Naive thymus-derived CD8-positive, alpha-beta T cell (primary cell): ENCODE data around the gene PRR20G. TPM values are rescaled to one million over a fixed set of nuclear protein-coding genes. Genes with fewer than 3 reads are reported as not detected.

Source experiments
- ATAC-seq, 2 donors: fragments of 150-1000 bp; cut with Tn5 transposase in 1 of 2; sonication (Bioruptor Pico), chemical (Tn5 transposase) in 1 of 2; 1 replicate in 1 of 2; 2 replicates in 1 of 2; pipeline ENCODE4 v1.10.0; 2021; ENCODE audit warnings: mild to moderate bottlenecking in 2 of 2, moderate library complexity in 2 of 2
- POLR2A ChIA-PET: fragments of 350-600 bp; sonication (Branson Sonifier 250); formaldehyde crosslinking; loops from one replicate; lab custom pipeline; 2021; ENCODE audit warnings: antibody characterized with exemption; lab: Charles Lee
- DNase-seq, 10 donors: peaks; one replicate each; pipeline versions ENCODE4 v3.0.0 to v3.0.0-alpha.2; 2020 to 2022
- H3K27ac Mint-ChIP-seq, 10 donors: one replicate each; pipeline ENCODE4 v1.8.0; 2020 to 2022; ENCODE audit warnings: mild to moderate bottlenecking in 10 of 10, mixed read lengths in 10 of 10, moderate library complexity in 4 of 10, inconsistent platforms in 1 of 10
- H3K27me3 Mint-ChIP-seq, 5 donors: one replicate each; pipeline ENCODE4 v1.8.0; 2021 to 2022; ENCODE audit warnings: mixed read lengths in 5 of 5
- H3K36me3 Mint-ChIP-seq, 3 donors: one replicate each; pipeline ENCODE4 v1.8.0; 2020 to 2022; ENCODE audit warnings: mixed read lengths in 3 of 3, mild to moderate bottlenecking in 2 of 3, inconsistent platforms in 1 of 3
- H3K4me1 Mint-ChIP-seq, 4 donors: one replicate each; pipeline ENCODE4 v1.8.0; 2021 to 2022; ENCODE audit warnings: mixed read lengths in 4 of 4
- H3K4me3 Mint-ChIP-seq, 10 donors: one replicate each; pipeline ENCODE4 v1.8.0; 2020 to 2022; ENCODE audit warnings: mild to moderate bottlenecking in 10 of 10, mixed read lengths in 10 of 10, moderate library complexity in 6 of 10, inconsistent platforms in 1 of 10
- H3K9me3 Mint-ChIP-seq, 9 donors: one replicate each; pipeline ENCODE4 v1.8.0; 2020 to 2022; ENCODE audit warnings: mixed read lengths in 9 of 9, mild to moderate bottlenecking in 3 of 9, inconsistent platforms in 1 of 9, moderate library complexity in 1 of 9
- polyA plus RNA-seq, 3 donors: library from polyadenylated mRNA; unstranded; fragments of 300-500 nt; fragmentation: Illumina TruSeq; gene quantifications; one replicate each; pipeline ENCODE4 v1.2.3, GENCODE V29; 2021
- total RNA-seq, 8 experiments: library from RNA in 2 of 8; stranded (reverse) in 2 of 8; gene quantifications; one replicate each; pipeline ENCODE4 v1.2.3 and lab custom pipeline; 2021 to 2026

The PRR20G gene
- total and polyA plus RNA-seq, 5 experiments from 2014 or later: not detected

DNA sequence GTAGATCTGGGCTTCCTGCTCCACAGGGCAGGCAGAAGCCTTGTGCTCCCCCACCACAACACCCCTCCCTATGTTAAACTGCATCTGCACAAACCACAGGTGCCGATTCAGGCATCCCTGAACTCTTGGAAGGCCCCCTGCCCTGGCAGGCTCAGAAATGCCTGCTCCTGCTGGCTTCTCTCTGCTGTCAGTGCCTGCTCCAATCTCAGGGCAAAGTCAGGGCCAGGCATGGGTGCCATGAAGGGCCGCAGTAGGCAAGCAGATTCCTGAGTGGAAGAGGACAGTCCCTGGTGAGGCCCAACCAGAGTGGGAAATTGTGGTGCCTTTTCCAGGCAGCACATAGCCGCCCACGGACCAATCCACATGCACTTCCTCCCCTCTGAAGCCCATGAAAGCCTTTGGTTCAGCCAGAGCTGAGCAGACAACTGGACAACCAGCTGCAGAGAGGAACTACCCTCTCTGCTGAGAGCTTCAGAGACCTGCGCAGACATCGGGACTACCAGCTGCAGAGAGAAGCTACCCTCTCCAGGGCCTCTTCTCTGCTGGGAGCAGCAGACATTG is 13.6 kb downstream of the PRR20G start:
- no peak overlapping the region for H3K4me3 Mint-ChIP-seq
- DNase-seq: no peak
- no peak for ATAC-seq
- H3K27me3 Mint-ChIP-seq: peaks cover 15 to 47% (median 24%) of the 10 kb centered on the region in 5 donors
- no peak overlapping the region for H3K27ac Mint-ChIP-seq
- peaks cover 0 to 7% (median 0%) of the 10 kb centered on the region in 3 donors for H3K36me3 Mint-ChIP-seq
- POLR2A ChIA-PET: no interaction called here
- H3K4me1 Mint-ChIP-seq: no peaks in the 10 kb centered on the region
- peaks cover 0 to 11% (median 3%) of the 10 kb centered on the region in 9 donors for H3K9me3 Mint-ChIP-seq

DNA sequence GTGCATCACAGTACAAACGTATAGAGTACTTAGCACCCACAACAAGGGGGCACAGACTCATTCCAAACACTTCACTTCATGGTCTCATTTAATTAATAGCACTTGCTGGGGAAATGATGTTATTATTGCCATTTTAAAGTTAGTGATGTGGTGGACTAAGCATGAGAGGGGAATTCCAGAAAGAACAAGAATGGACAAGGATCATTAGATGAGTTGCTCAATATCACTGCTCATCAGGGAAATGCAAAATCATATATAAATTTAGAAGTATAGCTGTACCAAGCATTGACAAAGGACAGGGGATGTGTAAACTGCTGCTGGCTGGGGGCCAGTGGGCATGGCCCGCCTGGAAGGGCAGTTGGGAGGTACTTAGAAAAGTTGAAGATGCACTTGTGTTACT is 14.6 kb downstream of the PRR20G start:
- POLR2A ChIA-PET: no interaction called here
- ATAC-seq: no peak
- H3K27me3 Mint-ChIP-seq: peaks cover 13 to 36% (median 21%) of the 10 kb centered on the region in 5 donors
- no peak overlapping the region for H3K27ac Mint-ChIP-seq
- H3K36me3 Mint-ChIP-seq: peaks cover 0 to 13% (median 4%) of the 10 kb centered on the region in 3 donors
- H3K4me1 Mint-ChIP-seq: no peaks in the 10 kb centered on the region
- peaks cover 0 to 22% (median 12%) of the 10 kb centered on the region in 9 donors for H3K9me3 Mint-ChIP-seq
- no peak overlapping the region for H3K4me3 Mint-ChIP-seq
- DNase-seq: no peak

DNA sequence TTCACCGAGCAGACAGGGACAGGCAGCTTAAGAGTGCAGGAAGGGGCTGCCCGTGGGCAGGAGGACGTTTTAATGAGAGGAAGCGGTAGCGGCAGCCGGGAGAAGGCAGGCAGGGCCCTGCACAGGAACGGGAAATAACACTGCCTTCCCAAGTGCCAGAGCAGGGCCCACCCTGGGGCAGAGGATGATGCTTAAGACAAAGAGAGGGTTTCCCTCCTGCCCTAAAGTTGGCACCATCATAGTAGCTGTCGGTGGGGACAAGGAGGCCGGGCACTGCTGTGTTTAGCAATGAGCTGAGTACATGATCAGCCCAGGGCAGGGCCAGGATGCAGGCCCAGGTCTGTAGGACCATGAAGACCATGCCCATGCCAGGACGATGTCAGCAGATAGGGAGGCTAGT is 21.7 kb downstream of the PRR20G start:
- Mint-ChIP-seq H3K27me3 (peaks cover 3 to 26% (median 21%) of the 10 kb centered on the region in 5 donors), H3K36me3 (peaks cover 0 to 13% (median 4%) of the 10 kb centered on the region in 3 donors), H3K4me1 (peaks cover 0 to 4% (median 0%) of the 10 kb centered on the region in 4 donors), H3K4me3 (no peak overlapping the region), H3K9me3 (peaks cover 0 to 25% (median 12%) of the 10 kb centered on the region in 9 donors), H3K27ac (no peak overlapping the region)
- no peak for ATAC-seq
- POLR2A ChIA-PET: no interaction called here
- DNase-seq: no peak

DNA sequence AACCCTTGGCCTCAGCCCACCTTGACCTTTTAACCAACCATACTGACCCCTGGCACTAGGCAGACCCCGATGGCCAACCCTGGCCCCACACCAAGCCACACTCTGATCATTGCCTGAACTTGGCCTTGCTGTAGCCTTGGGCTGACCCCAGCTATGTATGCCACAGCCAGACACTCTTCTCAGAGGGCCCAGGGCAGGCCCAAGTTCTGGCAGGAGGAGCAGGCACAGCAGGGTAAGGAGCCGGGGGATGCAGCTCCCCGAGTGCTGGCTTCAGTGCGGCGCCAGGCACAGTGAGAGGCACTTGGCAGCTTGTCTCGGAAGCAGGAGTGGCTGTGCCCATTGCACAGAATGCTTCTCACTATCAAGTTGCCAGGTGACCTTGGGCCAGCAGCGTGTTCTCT is 22.3 kb downstream of the PRR20G start:
- Mint-ChIP-seq H3K36me3 (peaks cover 0 to 13% (median 4%) of the 10 kb centered on the region in 3 donors), H3K9me3 (peaks cover 0 to 25% (median 12%) of the 10 kb centered on the region in 9 donors), H3K27ac (no peak overlapping the region), H3K4me1 (peaks cover 0 to 4% (median 0%) of the 10 kb centered on the region in 4 donors), H3K4me3 (no peak overlapping the region), H3K27me3 (peaks cover 3 to 26% (median 21%) of the 10 kb centered on the region in 5 donors)
- ATAC-seq: no peak
- DNase-seq: no peak
- POLR2A ChIA-PET: no interaction called here

DNA sequence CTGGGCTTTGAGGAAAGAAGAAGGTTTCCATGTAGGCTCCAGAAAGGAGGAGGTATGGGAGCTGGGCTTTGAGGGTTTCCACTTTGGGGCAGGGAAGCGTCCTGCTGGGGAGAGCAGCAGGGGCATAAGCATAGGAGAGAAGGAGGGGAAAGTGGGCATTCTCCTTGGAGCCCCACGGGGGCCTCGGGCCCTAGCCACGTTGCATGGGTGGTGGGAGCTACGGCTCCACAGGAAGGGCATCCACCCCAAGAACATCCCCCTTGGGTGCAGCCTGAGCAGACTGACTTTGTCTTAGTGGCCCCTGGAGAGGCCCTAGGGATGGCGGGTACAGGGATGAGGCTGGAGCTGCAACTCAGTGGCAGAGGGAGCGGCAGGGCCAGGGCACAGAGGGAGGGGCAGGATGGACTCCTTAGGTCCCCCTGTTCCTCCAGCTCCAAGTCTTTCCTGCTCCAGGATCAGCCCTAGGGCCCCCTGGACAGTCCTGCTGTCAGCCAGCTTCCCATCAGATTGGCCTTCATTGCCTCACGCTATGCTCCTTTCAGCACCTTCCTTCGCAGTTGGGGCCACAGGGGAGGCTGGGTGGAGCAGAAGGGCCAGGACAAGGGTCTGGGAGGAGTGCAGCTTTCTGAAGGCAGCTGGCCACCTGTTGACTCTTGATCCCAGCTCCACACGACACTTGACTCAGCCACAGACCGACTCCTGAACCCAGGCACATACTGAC is 22.9 kb downstream of the PRR20G start:
- H3K36me3 Mint-ChIP-seq: peaks cover 0 to 12% (median 4%) of the 10 kb centered on the region in 3 donors
- H3K4me3 Mint-ChIP-seq: no peak overlapping the region
- peaks cover 0 to 4% (median 0%) of the 10 kb centered on the region in 4 donors for H3K4me1 Mint-ChIP-seq
- H3K27me3 Mint-ChIP-seq: peaks cover 3 to 30% (median 19%) of the 10 kb centered on the region in 5 donors
- H3K27ac Mint-ChIP-seq: no peak overlapping the region
- POLR2A ChIA-PET: no interaction called here
- peak in 1 of 10 donors; percentile 42 for DNase-seq
- H3K9me3 Mint-ChIP-seq: peaks cover 0 to 22% (median 12%) of the 10 kb centered on the region in 9 donors
- no peak for ATAC-seq

DNA sequence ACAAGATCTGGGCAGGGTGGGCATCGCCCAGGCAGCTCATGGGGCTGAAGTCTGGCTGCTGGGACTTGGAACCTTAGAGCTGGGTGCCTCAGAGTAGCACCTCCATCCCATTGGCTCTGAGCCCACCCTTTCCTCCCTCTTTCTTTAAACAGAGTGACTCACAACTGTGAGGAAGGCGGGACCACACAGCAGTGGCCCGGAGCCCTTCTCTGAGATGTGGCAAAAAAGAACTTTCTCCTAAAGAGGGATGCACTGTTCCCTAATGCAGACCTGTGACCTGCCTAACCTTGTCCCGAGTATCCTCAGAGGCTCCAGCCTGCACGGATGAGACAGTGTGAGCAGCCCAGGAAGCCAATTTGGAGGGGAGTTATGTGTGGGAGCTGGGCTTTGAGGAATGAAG is 23.6 kb downstream of the PRR20G start:
- Mint-ChIP-seq H3K36me3 (peaks cover 0 to 6% (median 4%) of the 10 kb centered on the region in 3 donors), H3K27ac (no peak overlapping the region), H3K9me3 (peaks cover 0 to 18% (median 6%) of the 10 kb centered on the region in 9 donors), H3K27me3 (peaks cover 3 to 30% (median 21%) of the 10 kb centered on the region in 5 donors), H3K4me1 (peaks cover 0 to 4% (median 0%) of the 10 kb centered on the region in 4 donors), H3K4me3 (no peak overlapping the region)
- no peak for ATAC-seq
- POLR2A ChIA-PET: no interaction called here
- DNase-seq: no peak

DNA sequence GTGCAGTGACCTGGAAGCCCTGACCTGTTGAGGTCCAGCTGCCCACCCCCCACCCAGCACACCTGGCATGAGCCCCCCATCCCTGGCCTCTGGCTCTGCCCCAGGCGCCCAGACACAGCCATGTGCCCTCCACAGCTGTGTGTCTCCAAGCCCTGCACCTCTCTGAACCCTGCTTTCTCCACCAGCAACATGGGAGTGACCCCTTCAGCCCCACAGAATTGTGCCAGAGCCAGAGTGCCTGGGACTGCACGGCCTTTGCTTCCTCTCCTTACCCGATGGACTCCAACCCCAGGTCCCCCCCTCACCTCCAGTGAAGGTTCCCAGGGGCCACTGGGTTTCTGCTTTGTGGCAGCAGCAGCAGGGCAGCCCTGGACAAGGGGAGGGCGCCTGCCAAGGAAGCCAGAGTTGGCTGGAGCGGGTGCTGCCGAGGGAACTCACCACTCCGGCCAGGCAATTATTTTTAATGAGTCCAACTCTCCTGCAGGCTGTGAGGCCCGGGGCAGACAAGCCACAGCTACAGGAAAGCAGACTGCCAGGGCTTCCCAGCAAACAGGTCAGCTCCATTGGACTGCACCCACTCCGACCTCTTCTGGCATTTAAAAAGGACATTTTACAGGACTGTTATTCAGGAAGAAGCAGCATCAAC is 24.1 kb downstream of the PRR20G start:
- no peak overlapping the region for H3K27ac Mint-ChIP-seq
- H3K4me3 Mint-ChIP-seq: no peak overlapping the region
- peaks cover 0 to 15% (median under 1%) of the 10 kb centered on the region in 9 donors for H3K9me3 Mint-ChIP-seq
- ATAC-seq: no peak
- H3K4me1 Mint-ChIP-seq: peaks cover 0 to 4% (median 0%) of the 10 kb centered on the region in 4 donors
- H3K27me3 Mint-ChIP-seq: peaks cover 3 to 30% (median 21%) of the 10 kb centered on the region in 5 donors
- H3K36me3 Mint-ChIP-seq: peaks cover 0 to 2% (median 1%) of the 10 kb centered on the region in 3 donors
- DNase-seq: no peak
- POLR2A ChIA-PET: no interaction called here

DNA sequence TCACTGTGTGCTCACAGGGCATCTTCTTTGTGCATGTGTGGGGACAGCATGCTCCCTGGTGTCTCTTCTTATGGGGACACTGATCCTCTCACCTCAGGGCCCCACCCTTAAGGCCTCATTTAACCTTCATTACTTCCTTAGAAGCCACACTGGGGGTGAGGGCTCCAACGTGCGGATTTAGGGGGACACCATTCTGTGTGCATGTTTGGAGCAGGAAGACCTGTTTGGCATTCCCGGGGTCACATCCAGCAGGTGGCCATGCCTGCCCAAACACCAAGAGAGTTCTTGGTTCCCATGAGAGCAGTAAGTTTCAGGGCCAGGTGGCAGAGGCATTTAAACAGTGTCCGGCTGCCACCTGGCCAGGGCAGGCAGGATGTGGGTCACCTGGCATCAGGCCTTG is 24.8 kb downstream of the PRR20G start:
- Mint-ChIP-seq H3K9me3 (peaks cover 0 to 9% (median 0%) of the 10 kb centered on the region in 9 donors), H3K27me3 (peaks cover 3 to 32% (median 21%) of the 10 kb centered on the region in 5 donors), H3K4me1 (peaks cover 0 to 4% (median 0%) of the 10 kb centered on the region in 4 donors), H3K4me3 (no peak overlapping the region), H3K27ac (no peak overlapping the region), H3K36me3 (no peaks in the 10 kb centered on the region)
- ATAC-seq (no peak), DNase-seq (peak in 1 of 10 donors; percentile 31)
- POLR2A ChIA-PET: no interaction called here

DNA sequence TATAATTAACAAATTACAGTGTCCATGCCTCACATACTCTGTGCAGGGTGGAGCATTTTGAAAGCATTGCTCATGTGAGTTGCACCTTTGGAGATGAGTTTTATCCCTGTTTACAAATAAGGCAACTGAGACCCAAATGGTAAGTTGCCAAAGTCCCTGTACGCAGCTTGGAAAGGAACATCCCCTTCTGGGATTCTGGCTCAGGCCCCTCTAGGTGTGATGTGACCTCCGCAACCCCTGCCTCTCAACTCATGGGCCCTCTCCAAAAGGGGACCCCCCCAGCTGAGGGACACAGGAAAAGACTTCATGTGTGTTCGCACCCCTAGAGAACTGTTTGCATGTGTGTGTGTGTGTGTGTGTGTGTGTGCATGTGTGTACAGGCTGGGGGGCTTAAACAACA is 25.3 kb downstream of the PRR20G start:
- no peaks in the 10 kb centered on the region for H3K36me3 Mint-ChIP-seq
- POLR2A ChIA-PET: no interaction called here
- peaks cover 3 to 34% (median 21%) of the 10 kb centered on the region in 5 donors for H3K27me3 Mint-ChIP-seq
- no peak overlapping the region for H3K27ac Mint-ChIP-seq
- DNase-seq (no peak), ATAC-seq (no peak)
- H3K9me3 Mint-ChIP-seq: peaks cover 0 to 9% (median 0%) of the 10 kb centered on the region in 9 donors
- H3K4me1 Mint-ChIP-seq: peaks cover 0 to 4% (median 0%) of the 10 kb centered on the region in 4 donors
- no peak overlapping the region for H3K4me3 Mint-ChIP-seq

DNA sequence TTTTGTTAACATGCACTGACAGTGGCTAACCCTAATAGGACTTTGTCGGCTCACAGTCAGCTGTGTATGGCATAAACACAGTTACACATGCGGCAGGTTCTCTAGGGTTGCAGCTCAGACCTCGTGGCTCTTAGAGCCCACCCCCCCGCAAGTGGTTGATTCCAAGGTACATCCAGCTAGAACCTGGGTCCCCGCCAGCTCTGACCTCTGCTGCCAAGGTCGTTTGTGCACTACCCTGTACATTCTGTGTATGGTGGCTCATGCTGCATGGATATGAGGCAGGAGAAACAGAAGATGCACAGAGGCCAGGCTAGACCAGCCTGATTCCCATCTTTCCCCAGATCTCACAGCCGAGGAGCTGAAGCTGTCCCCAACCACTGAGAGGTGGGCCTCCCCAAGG is 25.9 kb downstream of the PRR20G start:
- peak overlapping the region in 1 of 10 donors; percentile 10 for H3K4me3 Mint-ChIP-seq
- peak in 1 of 10 donors; percentile 41 for DNase-seq
- H3K36me3 Mint-ChIP-seq: no peaks in the 10 kb centered on the region
- H3K9me3 Mint-ChIP-seq: peaks cover 0 to 5% (median 0%) of the 10 kb centered on the region in 9 donors
- ATAC-seq: no peak
- no peak overlapping the region for H3K27ac Mint-ChIP-seq
- POLR2A ChIA-PET: no interaction called here
- H3K27me3 Mint-ChIP-seq: peaks cover 3 to 34% (median 19%) of the 10 kb centered on the region in 5 donors
- peaks cover 0 to 4% (median 0%) of the 10 kb centered on the region in 4 donors for H3K4me1 Mint-ChIP-seq

DNA sequence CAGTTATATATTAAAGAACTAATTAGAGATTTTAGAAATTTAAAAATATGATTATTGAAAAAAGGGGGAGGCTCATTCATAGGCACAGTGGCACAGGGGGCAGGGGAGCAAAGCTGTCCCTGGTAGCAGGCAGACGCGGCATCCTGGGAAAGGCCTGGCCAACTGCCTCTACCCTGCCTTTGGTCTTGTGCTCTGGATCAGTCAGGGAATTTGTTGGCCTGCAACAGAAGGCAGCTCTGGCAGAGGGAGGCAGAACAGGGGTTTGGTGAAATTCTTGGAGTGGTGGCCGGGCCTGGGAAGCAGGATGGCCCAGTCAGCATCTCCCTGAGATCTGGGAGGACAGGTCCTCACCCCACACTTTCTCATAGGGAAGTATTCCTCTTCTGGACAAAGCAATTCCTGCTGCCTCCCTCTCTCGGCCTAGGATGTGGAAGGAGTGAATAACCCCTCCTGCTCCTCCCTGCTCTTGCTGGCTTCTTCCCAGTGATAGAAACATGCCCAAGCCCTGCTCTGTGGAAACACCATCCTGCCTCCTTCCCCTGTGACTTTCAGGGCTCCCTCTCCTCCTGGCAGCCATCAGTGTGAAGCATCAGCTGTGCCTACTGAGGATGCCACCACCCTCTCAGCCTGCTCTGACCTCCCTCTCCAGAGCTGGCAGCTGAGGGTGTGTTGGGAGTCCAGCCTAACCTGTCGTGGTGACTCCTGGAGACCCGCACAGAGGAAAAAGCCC is 26.9 kb downstream of the PRR20G start:
- no peak for ATAC-seq
- peak in 1 of 10 donors; percentile 43 for DNase-seq
- peaks cover 0 to 3% (median 0%) of the 10 kb centered on the region in 9 donors for H3K9me3 Mint-ChIP-seq
- no peak overlapping the region for H3K4me3 Mint-ChIP-seq
- H3K4me1 Mint-ChIP-seq: peaks cover 0 to 5% (median 0%) of the 10 kb centered on the region in 4 donors
- no peak overlapping the region for H3K27ac Mint-ChIP-seq
- POLR2A ChIA-PET: no interaction called here
- H3K27me3 Mint-ChIP-seq: peaks cover 3 to 30% (median 18%) of the 10 kb centered on the region in 5 donors
- no peaks in the 10 kb centered on the region for H3K36me3 Mint-ChIP-seq

DNA sequence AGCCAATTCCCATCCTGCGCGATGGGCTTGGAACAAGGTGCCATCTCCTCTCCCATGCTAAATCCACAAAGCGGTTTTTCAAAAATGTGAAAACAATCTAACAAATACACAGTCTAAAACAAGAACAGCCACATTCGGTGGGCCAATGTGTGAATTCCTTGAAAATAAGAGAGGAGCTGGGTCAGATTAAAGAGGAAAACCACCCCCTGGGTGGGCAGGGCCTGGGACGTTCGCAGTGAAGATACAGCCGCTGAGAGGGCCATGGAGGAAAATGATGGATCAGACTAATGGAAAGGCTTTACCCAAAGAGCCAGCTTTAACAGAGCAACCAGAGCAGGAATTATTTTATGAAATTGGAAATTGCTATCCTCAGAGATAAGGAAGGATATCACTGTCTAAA is 27.4 kb downstream of the PRR20G start:
- Mint-ChIP-seq H3K36me3 (no peaks in the 10 kb centered on the region), H3K27me3 (peaks cover 2 to 24% (median 17%) of the 10 kb centered on the region in 5 donors), H3K4me3 (no peak overlapping the region), H3K27ac (no peak overlapping the region), H3K4me1 (peaks cover 0 to 5% (median 0%) of the 10 kb centered on the region in 4 donors), H3K9me3 (peaks cover 0 to 3% (median 0%) of the 10 kb centered on the region in 9 donors)
- ATAC-seq (no peak), DNase-seq (no peak)
- POLR2A ChIA-PET: no interaction called here
